ENCODE results near the gene MYF5.
"Not testable (repeated sequence)": the region's sequence is repeated elsewhere in the genome, so short reads cannot be mapped to it uniquely, and the experiment has no call there.

The MYF5 gene

DNA sequence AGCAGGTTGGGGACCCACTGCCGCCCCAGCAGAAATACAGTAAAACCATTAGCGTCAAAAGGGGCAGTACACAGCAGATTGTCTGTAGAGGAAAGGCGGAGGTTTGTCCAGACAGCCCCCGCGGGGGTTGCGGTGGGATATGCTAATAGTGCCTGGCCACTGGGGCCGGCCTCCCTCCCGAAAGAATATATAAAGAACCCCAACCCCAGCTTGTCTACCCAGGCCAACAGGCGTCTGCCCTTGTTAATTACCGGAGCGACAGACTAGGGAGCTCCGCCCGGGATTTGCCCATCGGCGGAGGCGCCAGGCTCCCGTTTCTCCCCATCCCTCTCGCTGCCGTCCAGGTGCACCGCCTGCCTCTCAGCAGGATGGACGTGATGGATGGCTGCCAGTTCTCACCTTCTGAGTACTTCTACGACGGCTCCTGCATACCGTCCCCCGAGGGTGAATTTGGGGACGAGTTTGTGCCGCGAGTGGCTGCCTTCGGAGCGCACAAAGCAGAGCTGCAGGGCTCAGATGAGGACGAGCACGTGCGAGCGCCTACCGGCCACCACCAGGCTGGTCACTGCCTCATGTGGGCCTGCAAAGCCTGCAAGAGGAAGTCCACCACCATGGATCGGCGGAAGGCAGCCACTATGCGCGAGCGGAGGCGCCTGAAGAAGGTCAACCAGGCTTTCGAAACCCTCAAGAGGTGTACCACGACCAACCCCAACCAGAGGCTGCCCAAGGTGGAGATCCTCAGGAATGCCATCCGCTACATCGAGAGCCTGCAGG lies at the start of gene MYF5:
Gene MYF5, plus strand, starts transcription at position 217 of the 774 bp plus-strand sequence. Its CDS starts 152 bp downstream, at position 369.
- no peak for DNase-seq

DNA sequence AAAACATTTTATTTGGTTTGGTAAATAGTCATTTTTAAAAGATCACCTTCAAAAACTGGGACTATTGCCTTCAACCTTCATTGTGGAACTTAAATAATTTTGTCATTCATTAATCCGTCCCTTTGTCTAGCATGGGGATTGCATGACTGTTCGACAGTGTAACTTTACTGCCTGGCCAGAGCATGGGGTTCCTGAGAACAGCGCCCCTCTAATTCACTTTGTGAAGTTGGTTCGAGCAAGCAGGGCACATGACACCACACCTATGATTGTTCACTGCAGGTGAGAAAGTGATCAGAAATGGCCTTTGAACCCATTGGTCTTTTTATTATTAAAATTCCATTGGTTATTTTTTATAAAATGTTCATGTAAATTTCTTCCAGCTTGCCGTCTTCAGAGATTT lies 46.5 kb upstream of the MYF5 start:
- DNase-seq: no peak

DNA sequence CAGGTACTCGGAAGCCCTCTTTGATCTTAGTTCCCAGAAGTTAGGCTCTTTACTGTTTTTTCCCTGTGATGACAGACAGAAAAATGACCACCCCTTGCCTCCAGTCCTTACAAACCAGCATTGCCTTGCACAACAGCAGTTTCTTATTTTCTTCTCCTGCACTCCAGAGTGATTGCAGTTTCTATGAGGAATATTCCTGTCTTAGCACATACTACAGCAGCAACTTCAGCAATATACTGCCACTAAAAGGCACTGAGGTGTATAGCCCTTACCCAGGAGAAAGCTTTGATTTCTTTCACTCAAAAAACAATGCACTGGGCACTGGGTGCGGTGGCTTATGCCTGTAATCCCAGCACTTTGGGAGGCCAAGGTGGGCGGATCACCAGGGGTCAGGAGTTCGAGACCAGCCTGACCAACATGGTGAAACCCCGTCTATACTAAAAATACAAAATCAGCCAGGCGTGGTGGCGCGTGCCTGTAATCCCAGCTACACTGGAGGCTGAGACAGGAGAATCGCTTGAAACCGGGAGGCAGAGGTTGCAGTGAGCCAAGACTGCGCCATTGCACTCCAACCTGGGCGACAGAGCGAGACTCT lies 40.6 kb upstream of the MYF5 start:
- DNase-seq: not testable (repeated sequence)

DNA sequence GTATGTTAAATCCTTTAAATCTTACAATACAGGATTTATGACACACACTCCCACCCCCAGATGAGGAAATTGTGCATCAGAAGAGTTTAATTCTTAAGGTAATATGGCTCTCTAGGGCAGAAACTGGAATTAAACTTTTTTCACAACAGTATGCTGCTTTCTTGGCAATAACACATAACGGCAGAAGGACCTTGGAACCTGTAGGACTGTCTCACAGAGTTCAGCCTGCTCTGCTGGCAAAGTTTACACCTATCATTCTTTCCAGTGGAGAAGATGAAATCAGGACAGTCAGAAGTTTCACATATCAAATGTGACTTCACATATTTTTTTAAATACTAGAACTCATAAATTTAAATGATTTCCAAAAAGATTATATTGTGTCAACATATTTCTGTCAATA lies 39.9 kb upstream of the MYF5 start:
- DNase-seq: no peak

DNA sequence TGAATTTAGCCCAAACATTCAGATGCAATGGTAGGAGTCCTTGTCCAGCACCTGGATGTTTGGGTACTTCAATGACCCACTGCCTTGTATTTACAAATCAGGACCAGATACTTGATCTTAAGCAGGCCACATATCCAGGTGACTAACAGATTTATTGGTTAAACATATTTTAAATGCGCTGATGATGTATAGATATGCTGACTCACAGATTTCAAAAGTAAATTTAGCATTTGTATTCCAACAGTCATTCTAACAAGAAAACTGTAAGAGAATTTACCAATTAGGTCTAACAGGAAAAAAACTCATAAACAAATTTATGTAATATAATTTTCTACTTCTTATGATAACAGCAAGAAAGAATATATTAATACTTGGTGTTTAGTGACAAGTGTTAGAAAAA lies 38.7 kb upstream of the MYF5 start:
- DNase-seq: no peak

DNA sequence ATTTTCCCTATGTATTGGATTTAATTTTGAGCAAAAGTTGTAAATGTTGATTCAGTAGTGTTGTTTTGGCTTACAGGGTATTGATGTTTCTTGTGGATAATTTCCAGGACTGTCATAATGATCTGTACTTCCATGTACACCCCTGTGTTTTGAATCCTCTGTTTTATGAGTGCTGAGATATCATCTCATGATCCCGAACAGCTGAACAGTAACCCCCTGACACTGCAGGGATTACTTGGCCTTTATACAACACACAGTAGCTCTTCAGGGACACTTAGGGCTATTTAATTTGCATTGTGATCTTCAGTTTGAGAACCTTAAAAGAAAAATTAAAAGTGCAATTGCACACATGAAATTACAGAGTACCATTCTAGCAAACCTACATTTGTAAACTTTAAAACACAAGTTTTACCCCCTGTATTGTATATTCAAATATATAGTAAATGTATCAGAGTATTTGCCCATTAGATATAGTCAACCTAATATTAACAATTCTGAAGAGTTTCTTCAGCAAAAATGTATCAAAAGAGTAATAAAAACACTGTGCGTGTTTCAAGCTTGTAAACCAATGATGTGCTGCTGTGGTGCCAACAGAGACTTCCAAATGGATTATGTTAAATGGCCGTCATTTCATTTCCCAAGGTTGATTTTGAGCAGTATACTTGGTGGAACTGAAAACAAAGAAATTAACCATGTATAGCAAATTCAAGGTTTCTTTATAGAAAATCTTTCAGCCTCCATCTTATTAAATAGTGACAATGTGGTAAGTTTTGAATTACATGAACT lies 37.2 kb upstream of the MYF5 start:
- DNase-seq: no peak

DNA sequence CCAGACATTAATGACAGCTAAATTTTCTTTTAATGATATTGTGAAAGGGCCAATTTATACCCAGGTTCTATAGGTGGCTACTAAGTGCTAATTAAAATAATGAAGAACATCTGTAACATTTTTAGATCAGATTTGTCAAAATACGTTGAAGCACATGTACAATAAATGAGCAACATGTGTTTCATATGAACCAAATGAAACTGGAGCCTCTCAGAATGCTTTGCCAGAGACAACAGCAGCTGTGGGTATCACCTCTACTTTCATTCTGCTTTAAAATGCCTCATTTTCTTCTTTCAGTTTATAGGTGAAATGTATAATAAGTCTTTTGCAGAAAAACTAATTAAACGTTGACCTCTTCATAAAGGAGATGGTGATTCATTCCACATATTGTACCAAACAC lies 35.4 kb upstream of the MYF5 start:
- DNase-seq: no peak

DNA sequence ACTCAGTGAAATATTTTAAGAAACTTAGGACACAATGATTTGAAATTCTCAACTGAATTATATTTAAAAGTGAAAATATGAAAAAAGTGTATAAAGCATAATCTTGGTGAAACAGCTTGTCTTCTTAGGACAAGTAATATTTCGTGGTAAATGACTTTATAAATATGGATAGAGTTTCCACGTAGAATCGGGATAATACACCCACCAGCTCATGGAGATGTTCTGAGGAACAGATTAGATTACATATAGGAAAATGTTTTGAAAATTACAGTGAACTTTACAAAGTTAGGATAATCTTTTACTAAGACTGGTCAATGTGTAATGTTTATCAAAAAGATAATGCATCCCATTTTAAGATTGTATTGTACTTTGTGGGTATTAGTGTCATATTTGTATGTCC lies 34.9 kb upstream of the MYF5 start:
- DNase-seq: no peak

DNA sequence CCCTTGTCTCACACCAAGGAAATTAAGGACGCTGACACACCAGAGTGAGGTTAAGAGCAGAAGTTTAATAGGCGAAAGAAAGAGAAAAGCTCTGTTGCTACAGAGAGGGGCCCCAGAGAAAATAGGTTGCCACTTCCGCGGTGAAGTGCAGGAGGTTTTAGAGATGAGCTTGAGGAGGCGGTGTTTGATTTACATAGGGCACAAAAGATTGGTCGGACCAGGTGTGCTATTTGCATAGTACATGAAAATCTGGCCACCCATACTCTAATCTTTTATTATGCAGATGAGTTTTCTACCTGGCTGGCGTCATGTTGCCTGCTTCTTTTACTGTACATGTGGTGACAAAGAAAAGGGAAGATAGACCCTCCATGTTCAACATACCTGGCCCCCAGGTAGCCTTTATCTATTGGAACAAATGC lies 32.6 kb upstream of the MYF5 start:
- DNase-seq: no peak

DNA sequence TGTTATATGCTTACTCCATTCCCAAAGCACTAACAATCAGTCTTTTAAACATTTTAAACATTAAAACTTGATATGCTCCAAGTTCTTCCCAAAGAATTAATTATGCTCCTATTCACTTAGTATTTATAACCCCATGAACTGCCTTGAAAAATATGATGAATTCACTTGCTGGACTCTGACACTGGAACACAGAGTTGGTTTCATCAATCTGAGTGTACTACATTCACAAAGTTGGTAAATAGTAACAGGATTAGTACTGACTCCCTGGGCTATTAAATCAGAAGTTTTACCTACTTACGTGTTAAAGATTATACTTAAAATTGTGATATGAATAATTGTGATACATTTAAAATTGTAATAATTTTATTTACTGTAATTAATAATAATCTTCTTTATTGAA lies 26.6 kb upstream of the MYF5 start:
- no peak for DNase-seq

DNA sequence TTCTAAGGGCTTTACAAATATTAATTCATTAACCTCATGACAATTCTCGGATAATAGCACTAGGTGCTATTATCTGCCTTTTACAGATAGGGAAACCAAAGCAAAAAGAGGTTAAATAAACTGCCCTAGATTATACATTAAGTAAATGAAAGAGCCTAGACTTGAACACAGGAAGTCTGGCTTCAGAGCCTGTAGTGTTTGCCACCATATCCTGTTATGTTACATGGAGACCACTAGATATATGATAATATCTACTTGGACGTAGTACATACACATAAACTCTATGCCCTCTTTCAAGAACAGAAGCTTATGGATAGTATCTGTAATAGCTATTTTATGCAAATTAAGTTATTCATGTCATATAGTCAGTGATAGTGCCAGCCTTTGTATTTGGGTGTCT lies 26.2 kb upstream of the MYF5 start:
- no peak for DNase-seq

DNA sequence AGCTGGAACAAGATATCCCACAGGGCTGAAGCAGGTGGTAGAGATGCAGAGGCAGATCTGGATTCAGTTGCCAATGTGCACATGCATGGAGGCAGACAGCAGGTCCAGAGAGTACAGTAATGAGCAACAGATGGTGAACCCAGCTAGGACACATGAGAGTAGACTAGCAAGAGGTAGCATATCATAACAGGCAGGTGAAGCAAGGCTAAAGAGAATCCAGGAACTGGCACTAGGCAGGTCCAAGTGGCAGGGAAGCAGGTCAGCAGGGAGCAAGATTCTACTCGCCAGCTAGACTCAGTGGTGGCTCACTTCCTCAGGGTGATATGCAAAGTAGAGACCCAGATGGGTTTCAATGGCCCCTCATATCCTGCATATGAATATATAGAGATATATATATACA lies 24.6 kb upstream of the MYF5 start:
- no peak for DNase-seq

DNA sequence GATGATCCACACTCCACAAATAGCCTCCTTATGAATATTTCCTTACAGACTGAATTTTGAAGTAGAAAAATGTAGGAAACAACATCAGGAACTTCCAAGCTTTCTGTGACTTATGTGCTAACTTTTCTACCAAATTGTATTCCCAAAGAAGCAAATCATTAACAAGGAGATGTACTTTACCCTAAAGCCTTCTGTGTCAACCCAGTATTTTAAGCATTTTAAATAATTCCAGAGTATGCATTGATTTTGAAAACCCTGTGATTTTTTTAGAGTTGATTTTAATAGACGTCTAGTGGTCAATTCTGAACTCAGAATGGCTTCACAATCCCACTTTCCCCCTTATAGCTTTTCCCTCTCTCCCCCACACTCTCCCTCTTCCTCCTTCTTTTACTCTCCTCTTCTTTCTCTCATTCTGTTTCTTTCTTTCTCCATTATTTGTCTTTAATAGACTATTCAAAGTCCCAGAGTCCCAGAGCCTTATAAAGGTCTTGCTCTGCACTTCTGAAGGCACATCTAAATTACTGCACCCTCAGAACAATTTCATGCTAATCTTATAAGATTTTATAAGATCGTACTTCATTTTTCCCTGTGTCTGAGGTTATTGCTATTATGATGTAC lies 19.3 kb upstream of the MYF5 start:
- no peak for DNase-seq

DNA sequence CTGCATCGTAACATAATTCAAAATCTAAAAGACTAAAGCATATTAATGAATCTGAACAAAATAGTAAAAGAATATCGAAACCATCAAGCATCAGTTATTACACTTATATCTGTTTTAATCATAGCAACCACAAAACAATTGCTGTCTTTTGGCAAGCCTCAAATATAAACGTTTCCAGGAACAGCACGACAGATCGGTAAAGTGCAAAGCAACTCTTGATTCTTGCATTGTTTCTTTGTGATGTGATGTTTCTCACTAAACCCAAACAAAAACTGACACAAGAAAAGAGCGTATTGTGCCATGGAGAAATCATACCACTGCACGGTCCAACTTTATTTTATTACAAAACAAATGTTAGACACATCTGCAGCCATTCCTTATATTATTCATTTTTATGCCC lies 18.5 kb upstream of the MYF5 start:
- no peak for DNase-seq

DNA sequence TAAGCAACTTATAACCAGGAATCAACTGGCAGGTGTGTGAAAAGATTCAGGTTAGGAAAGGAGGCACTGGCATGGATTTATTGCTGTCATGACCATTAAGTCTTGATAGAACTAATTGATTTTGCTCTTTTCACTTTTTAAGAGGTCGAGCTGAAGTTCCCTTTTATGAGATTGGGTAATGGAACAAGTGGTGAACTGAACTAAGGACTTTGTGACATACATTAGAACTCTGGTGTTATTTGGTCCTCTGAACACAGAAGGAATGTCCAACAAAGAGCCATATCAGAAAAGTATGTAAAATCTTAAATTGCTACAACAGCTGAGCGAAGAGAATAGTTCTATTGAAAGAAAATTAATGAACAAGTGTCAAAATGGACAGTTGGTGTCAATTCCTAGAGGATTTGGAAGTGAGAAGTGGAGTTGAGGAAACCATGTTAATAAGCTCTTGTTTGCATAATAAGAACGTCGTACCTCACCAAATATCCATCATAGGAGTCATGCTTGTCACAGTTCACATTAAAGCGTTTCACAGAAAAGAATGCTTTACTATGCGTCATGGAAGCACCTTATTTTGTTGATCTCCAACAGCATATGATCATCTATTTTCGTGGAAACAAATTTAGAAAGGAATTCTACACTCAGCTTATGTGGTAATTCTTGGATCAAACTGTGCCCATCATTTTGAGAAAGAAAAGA lies 17.7 kb upstream of the MYF5 start:
- DNase-seq: no peak

DNA sequence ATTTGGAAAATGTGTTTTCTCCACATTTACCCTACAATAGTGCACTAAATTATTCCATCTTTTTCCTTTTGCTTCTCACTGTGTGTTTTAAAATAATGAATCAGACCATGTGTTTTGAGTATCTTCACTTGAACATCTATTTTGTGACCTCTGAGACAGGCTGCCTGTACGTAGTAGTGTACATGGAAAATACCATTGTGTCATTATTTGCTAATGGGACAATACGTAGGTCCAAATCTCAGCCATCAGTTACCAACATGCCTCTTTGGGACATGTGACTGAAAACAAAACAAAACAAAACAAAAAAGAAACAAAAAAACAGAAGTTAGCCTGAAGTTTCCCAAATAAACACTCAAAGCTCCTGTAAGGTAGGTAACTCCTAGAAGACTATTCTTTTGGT lies 16.4 kb upstream of the MYF5 start:
- DNase-seq: no peak

DNA sequence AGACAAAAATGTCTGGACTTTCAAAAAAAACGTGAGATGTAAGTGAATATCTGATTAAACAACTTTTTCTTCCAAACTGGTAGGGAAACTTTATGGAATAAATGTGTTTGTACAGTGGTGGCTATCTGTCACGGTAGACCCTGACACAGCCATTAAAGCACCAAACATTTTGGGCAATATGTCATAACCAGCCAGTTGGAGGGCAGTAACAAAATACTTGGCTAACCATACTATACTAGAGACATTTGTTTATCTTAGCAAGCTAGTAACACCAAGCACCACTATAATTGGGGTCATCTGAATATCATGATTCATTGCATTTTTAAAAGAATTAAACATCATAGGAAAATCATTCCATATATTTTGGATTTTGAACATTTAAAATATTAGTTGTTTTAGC lies 15.3 kb upstream of the MYF5 start:
- DNase-seq: no peak

DNA sequence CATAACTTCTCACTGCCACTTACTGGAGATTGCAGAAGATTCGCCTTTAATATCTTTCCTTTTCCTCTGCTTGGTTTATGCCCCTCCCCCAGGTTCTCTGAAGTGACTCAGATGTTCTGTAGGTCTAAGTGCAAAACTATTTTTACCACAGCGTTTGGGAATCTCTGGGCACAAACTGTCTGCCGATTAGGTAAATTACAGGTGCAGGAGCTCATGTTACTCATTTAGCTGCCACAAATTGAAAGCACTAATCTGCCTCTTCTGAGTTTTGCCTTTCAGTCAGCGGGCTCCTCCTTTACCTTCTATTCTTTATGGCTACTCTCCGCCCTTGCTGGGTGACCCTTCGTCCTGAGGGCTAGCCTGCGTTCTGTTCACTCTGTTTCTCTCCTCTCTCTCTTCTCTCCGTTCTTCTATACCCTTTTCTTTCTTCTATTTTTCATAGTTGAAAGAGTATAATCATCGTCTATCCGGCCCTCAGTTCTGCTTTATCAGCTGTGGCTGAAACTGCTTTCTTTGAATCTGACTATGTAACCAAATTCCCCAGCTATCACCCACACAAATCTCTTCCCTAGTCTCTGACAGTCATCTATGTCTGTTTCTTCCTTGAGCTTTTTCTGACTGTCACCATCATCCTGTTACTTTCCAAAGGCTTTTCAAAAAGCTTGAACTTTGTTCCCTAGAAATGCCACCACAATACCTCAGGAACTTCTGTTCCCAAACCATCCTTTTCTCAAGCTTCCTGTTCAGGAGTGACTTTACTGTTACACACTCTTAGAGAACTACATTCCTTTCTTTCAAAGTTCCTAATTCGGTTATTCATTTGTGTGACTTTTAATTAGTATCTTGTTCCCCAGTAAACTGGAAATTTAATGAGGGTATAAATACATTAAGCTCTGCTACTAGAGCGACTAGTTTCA lies 13.6 kb upstream of the MYF5 start:
- no peak for DNase-seq

DNA sequence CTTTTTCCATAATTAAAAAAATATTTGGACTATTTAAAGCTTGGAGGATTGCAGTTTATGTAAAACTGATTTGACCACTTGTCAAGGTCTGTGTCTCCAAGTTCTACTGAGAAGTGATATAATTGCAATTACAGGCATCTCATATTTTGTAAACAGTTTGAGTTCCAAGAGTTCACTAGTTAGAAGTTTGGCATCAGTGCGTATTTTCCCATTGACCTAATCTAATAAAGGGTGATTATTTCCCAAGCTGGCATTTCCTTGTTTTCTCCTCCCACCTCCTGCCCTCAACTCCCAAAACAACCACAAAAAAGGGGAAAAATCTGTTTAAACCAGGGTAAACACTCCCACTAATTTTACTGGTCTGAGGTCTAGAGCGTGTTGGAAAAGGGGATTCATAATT lies 12.3 kb upstream of the MYF5 start:
- DNase-seq: no peak

DNA sequence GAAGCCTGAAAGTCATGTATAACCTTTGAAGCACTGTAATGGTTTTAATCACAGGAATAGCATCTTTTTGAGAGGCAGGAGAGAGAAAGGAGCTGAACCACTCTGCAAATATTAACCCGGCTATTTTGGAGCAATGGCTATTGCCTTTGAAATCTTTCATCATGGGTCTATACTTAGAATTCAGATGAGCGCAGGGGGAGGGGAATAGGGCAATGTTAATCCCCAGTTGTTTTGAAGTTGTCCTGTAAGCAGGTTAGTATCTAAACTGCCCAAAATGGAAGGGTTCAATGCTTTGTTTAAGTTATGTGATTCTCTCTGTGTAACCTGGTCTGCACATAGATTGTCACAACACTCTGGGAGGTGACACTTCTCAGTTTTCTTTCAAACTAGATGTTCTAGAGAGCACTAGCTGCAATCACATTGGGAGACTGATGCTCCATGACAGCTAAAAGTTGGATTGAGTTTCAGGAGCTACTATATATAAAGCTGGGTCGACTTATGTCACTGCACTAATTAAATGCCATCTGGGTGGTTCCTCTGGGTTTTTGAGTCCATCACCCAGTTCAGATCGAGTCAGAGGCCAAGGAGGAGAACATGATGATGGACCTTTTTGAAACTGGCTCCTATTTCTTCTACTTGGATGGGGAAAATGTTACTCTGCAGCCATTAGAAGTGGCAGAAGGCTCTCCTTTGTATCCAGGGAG lies 9.4 kb upstream of the MYF5 start, which contains the start of gene MYF6:
Gene MYF6, plus strand, starts transcription at position 509 of the 704 bp plus-strand sequence. Its CDS starts 86 bp downstream, at position 595.
- DNase-seq: no peak

DNA sequence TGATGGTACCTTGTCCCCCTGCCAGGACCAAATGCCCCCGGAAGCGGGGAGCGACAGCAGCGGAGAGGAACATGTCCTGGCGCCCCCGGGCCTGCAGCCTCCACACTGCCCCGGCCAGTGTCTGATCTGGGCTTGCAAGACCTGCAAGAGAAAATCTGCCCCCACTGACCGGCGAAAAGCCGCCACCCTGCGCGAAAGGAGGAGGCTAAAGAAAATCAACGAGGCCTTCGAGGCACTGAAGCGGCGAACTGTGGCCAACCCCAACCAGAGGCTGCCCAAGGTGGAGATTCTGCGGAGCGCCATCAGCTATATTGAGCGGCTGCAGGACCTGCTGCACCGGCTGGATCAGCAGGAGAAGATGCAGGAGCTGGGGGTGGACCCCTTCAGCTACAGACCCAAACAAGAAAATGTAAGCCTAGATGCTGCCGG lies 8.9 kb upstream of the MYF5 start:
- DNase-seq: no peak

All from MV-4-11 (cell line).